HEK293 (cell line): ENCODE data around the gene RBFOX1.

ENCODE experiments used
- CTCF ChIA-PET: fragments of 350-600 bp; formaldehyde crosslinking; extraction: SDS; loops from one replicate; lab custom pipeline; 2021; ENCODE audit warnings: antibody characterized with exemption; lab: Yijun Ruan, JAX
- POLR2A ChIA-PET: fragments of 300-600 bp; formaldehyde crosslinking; extraction: SDS; loops from one replicate; lab custom pipeline; 2020; ENCODE audit warnings: antibody characterized with exemption, inconsistent platforms; lab: Yijun Ruan, JAX
- H3K27ac ChIP-seq: fragments of 200-500 bp; sonication (Bioruptor generic); 2 replicates; pipeline ENCODE4 v1.5.1; 2014; ENCODE audit warnings: low read depth, low read length, control low read depth, inconsistent platforms; ENCODE audit errors: extremely low read depth
- H3K36me3 ChIP-seq, 2 experiments: fragments of 200-500 bp in 1 of 2; sonication (Bioruptor generic) in 1 of 2; 1 replicate in 1 of 2; 2 replicates in 1 of 2; pipeline ENCODE4 v1.5.1; 2014 to 2017; ENCODE audit warnings: inconsistent platforms in 2 of 2, low read length in 2 of 2; ENCODE audit not compliant: control insufficient read depth in 2 of 2, insufficient read depth in 1 of 2
- H3K4me1 ChIP-seq: fragments of 200-500 bp; sonication (Bioruptor generic); 2 replicates; pipeline ENCODE4 v1.5.1; 2014; ENCODE audit warnings: mild to moderate bottlenecking, low read length, inconsistent platforms; ENCODE audit not compliant: control insufficient read depth, insufficient read depth
- H3K4me3 ChIP-seq: 2 replicates; pipeline ENCODE4 v1.5.1; 2011; ENCODE audit warnings: low read depth, mild to moderate bottlenecking, control low read depth, low read length, moderate library complexity
- H3K9me3 ChIP-seq: fragments of 200-500 bp; sonication (Bioruptor generic); 2 replicates; pipeline ENCODE4 v1.5.1; 2014; ENCODE audit warnings: low read depth, low read length, inconsistent platforms; ENCODE audit not compliant: control insufficient read depth, insufficient read depth
- KLF17 ChIP-seq: fragments of 450-650 bp; formaldehyde crosslinking; IDR thresholded peaks from 2 replicates; pipeline ENCODE4 v1.5.1; 2016; ENCODE audit warnings: missing biosample characterization, missing genetic modification characterization
- KLF9 ChIP-seq: fragments of 450-650 bp; formaldehyde crosslinking; IDR thresholded peaks from 2 replicates; pipeline ENCODE4 v1.5.1; 2016; ENCODE audit warnings: missing biosample characterization, missing genetic modification characterization, low read depth
- OSR2 ChIP-seq: fragments of 450-650 bp; formaldehyde crosslinking; IDR thresholded peaks from 2 replicates; pipeline ENCODE4 v1.5.1; 2016; ENCODE audit warnings: missing biosample characterization, missing genetic modification characterization
- ZBTB10 ChIP-seq: fragments of 450-650 bp; formaldehyde crosslinking; IDR thresholded peaks from 2 replicates; pipeline ENCODE4 v1.5.1; 2016; ENCODE audit warnings: missing biosample characterization, missing genetic modification characterization
- ZBTB11 ChIP-seq: fragments of 450-650 bp; formaldehyde crosslinking; conservative IDR thresholded peaks from 2 replicates; pipeline ENCODE4 v1.5.1; 2016; ENCODE audit warnings: low read depth, missing biosample characterization, missing genetic modification characterization
- ZBTB8A ChIP-seq: fragments of 450-650 bp; formaldehyde crosslinking; IDR thresholded peaks from 2 replicates; pipeline ENCODE4 v1.5.1; 2016; ENCODE audit warnings: missing biosample characterization, missing genetic modification characterization
- ZNF114 ChIP-seq: fragments of 450-650 bp; formaldehyde crosslinking; IDR thresholded peaks from 2 replicates; pipeline ENCODE4 v1.5.0; 2017; ENCODE audit warnings: missing biosample characterization, missing genetic modification characterization
- ZNF223 ChIP-seq: fragments of 450-650 bp; formaldehyde crosslinking; IDR thresholded peaks from 2 replicates; pipeline ENCODE4 v1.5.1; 2016; ENCODE audit warnings: missing biosample characterization, missing genetic modification characterization
- ZNF354C ChIP-seq: fragments of 450-650 bp; formaldehyde crosslinking; IDR thresholded peaks from 2 replicates; pipeline ENCODE4 v1.5.1; 2016; ENCODE audit warnings: missing biosample characterization, missing genetic modification characterization, low read depth, borderline replicate concordance
- ZNF391 ChIP-seq: fragments of 450-650 bp; formaldehyde crosslinking; IDR thresholded peaks from 2 replicates; pipeline ENCODE4 v1.5.1; 2016; ENCODE audit warnings: low read depth, missing biosample characterization, missing genetic modification characterization, borderline replicate concordance
- ZNF398 ChIP-seq: fragments of 450-650 bp; formaldehyde crosslinking; IDR thresholded peaks from 2 replicates; pipeline ENCODE4 v1.5.1; 2017; ENCODE audit warnings: missing biosample characterization, missing genetic modification characterization
- ZNF404 ChIP-seq: fragments of 450-650 bp; formaldehyde crosslinking; IDR thresholded peaks from 2 replicates; pipeline ENCODE4 v1.5.1; 2017; ENCODE audit warnings: missing biosample characterization, missing genetic modification characterization
- ZNF529 ChIP-seq: fragments of 450-650 bp; formaldehyde crosslinking; IDR thresholded peaks from 2 replicates; pipeline ENCODE4 v1.5.1; 2017; ENCODE audit warnings: missing genetic modification characterization, missing biosample characterization; ENCODE audit not compliant: insufficient replicate concordance
- ZNF580 ChIP-seq: fragments of 450-650 bp; formaldehyde crosslinking; IDR thresholded peaks from 2 replicates; pipeline ENCODE4 v1.5.1; 2016; ENCODE audit warnings: missing biosample characterization, missing genetic modification characterization
- ZNF610 ChIP-seq: fragments of 450-650 bp; formaldehyde crosslinking; IDR thresholded peaks from 2 replicates; pipeline ENCODE4 v1.5.1; 2016; ENCODE audit warnings: missing biosample characterization, missing genetic modification characterization, borderline replicate concordance
- ZNF639 ChIP-seq: fragments of 450-650 bp; formaldehyde crosslinking; IDR thresholded peaks from 2 replicates; pipeline ENCODE4 v1.5.1; 2016; ENCODE audit warnings: missing biosample characterization, missing genetic modification characterization
- ZNF707 ChIP-seq: fragments of 450-650 bp; formaldehyde crosslinking; IDR thresholded peaks from 2 replicates; pipeline ENCODE4 v1.5.1; 2016; ENCODE audit warnings: missing biosample characterization, missing genetic modification characterization
- ZNF791 ChIP-seq: fragments of 450-650 bp; formaldehyde crosslinking; IDR thresholded peaks from 2 replicates; pipeline ENCODE4 v1.5.1; 2016; ENCODE audit warnings: missing biosample characterization, missing genetic modification characterization

The RBFOX1 gene

GRCh38 chr16:7421578-7421977 lies 88.9 kb downstream of the RBFOX1 start (continued):
- TF ChIP-seq ZBTB10 (tag by site-specific recombination), result no peak

GRCh38 chr16:7422036-7422888 lies 89.6 kb downstream of the RBFOX1 start:
- no peaks in the 10 kb centered on the region for H3K4me1 ChIP-seq
- ChIA-PET POLR2A (no interaction called here), CTCF (no interaction called here)

GRCh38 chr16:7423434-7424044 lies 90.9 kb downstream of the RBFOX1 start:
- H3K36me3 ChIP-seq, result no peaks in the 10 kb centered on the region
- ChIA-PET CTCF (interaction anchor here (0.6 kb wide), 1 partner anchor 289 kb away, joined by 3 read pairs; no protein-coding TSS in a partner anchor), POLR2A (no interaction called here)
- no peak overlapping the region for H3K27ac ChIP-seq
- H3K4me3 ChIP-seq, result no peak overlapping the region
- H3K9me3 ChIP-seq, result no peaks in the 10 kb centered on the region
- H3K4me1 ChIP-seq, result no peaks in the 10 kb centered on the region
- TF ChIP-seq ZNF610 (tag by site-specific recombination) (no peak), ZNF639 (tag by site-specific recombination) (no peak), ZBTB8A (no peak), ZNF354C (no peak), ZNF404 (tag by site-specific recombination) (no peak), ZNF580 (no peak), ZNF707 (tag by site-specific recombination) (no peak), ZNF391 (tag by site-specific recombination) (no peak), ZNF398 (no peak), ZNF529 (tag by site-specific recombination) (no peak)

More at GRCh38 chr16:7422036-7422888, 89.6 kb downstream of the RBFOX1 start:
- H3K9me3 ChIP-seq, result no peaks in the 10 kb centered on the region
- TF ChIP-seq KLF9 (tag by site-specific recombination) (no peak), ZNF114 (tag by site-specific recombination) (no peak), ZNF223 (tag by site-specific recombination) (no peak), ZNF791 (tag by site-specific recombination) (no peak), KLF17 (tag by site-specific recombination) (no peak), ZBTB11 (tag by site-specific recombination) (no peak), OSR2 (tag by site-specific recombination) (no peak)
- TF ChIP-seq, all 188 proteins: peak for 0
- no peak overlapping the region for H3K27ac ChIP-seq
- no peak overlapping the region for H3K4me3 ChIP-seq
- H3K36me3 ChIP-seq, result no peaks in the 10 kb centered on the region
